ENCODE measurements around the gene KDM4B.

GRCh38 chr19:5125376-5125775 lies 156.5 kb downstream of the KDM4B start:
- TF ChIP-seq CTCF (IDR thresholded peaks at IDR 0.05): no peak
- TF ChIP-seq POLR2A (IDR thresholded peaks at IDR 0.05): no peak

Measured in uterus (tissue), 2 donors.